Nephron progenitor cell (in vitro differentiated cells): Measurements from ENCODE around the gene MED17.
A peak's percentile ranks its signal among the peaks of the same experiment; 100 is the strongest.

Experiments
- DNase-seq: peaks from one replicate; pipeline ENCODE4 v3.0.0; 2021
- H3K27ac Mint-ChIP-seq: 2 replicates; pipeline ENCODE4 v1.8.0; 2021; ENCODE audit warnings: mild to moderate bottlenecking, moderate library complexity, mixed read lengths
- H3K27me3 Mint-ChIP-seq: 2 replicates; pipeline ENCODE4 v1.8.0; 2021; ENCODE audit warnings: mild to moderate bottlenecking, low read depth, mixed read lengths; ENCODE audit not compliant: poor library complexity
- H3K36me3 Mint-ChIP-seq: 2 replicates; pipeline ENCODE4 v1.8.0; 2021; ENCODE audit warnings: low read depth, mixed read lengths
- H3K4me1 Mint-ChIP-seq: 2 replicates; pipeline ENCODE4 v1.8.0; 2021; ENCODE audit warnings: mixed read lengths
- H3K4me3 Mint-ChIP-seq: 2 replicates; pipeline ENCODE4 v1.8.0; 2021; ENCODE audit warnings: mild to moderate bottlenecking, moderate library complexity, mixed read lengths
- H3K9me3 Mint-ChIP-seq: 2 replicates; pipeline ENCODE4 v1.8.0; 2021; ENCODE audit warnings: mild to moderate bottlenecking, moderate library complexity, mixed read lengths
- CTCF ChIP-seq: fragments of 200-600 bp; sonication (generic); IDR thresholded peaks from 2 replicates; pipeline ENCODE4 v1.5.0; 2021; ENCODE audit warnings: antibody characterized with exemption

MED17 gene

GRCh38 chr11:93813974-93814373 is 29.9 kb downstream of the MED17 start:
- no peak for TF ChIP-seq CTCF
- no peak for DNase-seq
- H3K4me3 Mint-ChIP-seq, result no peak overlapping the region
- H3K27ac Mint-ChIP-seq, result no peak overlapping the region
- H3K9me3 Mint-ChIP-seq, result no peaks in the 10 kb centered on the region
- peaks cover 71% of the 10 kb centered on the region for H3K36me3 Mint-ChIP-seq
- no peaks in the 10 kb centered on the region for H3K27me3 Mint-ChIP-seq
- peaks cover 17% of the 10 kb centered on the region for H3K4me1 Mint-ChIP-seq

GRCh38 chr11:93814966-93815633 is 31.0 kb downstream of the MED17 start:
- no peak overlapping the region for H3K4me3 Mint-ChIP-seq
- no peak for TF ChIP-seq CTCF
- no peaks in the 10 kb centered on the region for H3K9me3 Mint-ChIP-seq
- H3K36me3 Mint-ChIP-seq, result peaks cover 60% of the 10 kb centered on the region
- peaks cover 21% of the 10 kb centered on the region for H3K4me1 Mint-ChIP-seq
- peak overlapping the region; percentile 94 for H3K27ac Mint-ChIP-seq
- H3K27me3 Mint-ChIP-seq, result peaks cover 4% of the 10 kb centered on the region
- no peak for DNase-seq

GRCh38 chr11:93817426-93818348 is 33.6 kb downstream of the MED17 start:
- Mint-ChIP-seq H3K27me3 (peaks cover 4% of the 10 kb centered on the region), H3K27ac (peak overlapping the region; percentile 91), H3K4me1 (peaks cover 27% of the 10 kb centered on the region), H3K36me3 (peaks cover 35% of the 10 kb centered on the region), H3K9me3 (no peaks in the 10 kb centered on the region), H3K4me3 (no peak overlapping the region)
- TF ChIP-seq CTCF, result no peak
- no peak for DNase-seq

- no peak for TF ChIP-seq CTCF
- Mint-ChIP-seq H3K9me3 (no peaks in the 10 kb centered on the region), H3K27ac (no peak overlapping the region), H3K36me3 (peaks cover 11% of the 10 kb centered on the region), H3K4me1 (peaks cover 27% of the 10 kb centered on the region), H3K4me3 (no peak overlapping the region), H3K27me3 (peaks cover 4% of the 10 kb centered on the region)
- no peak for DNase-seq
These were observed 36.0 kb downstream of the MED17 start for GRCh38 chr11:93819966-93820695.

GRCh38 chr11:93820847-93821246 is 36.8 kb downstream of the MED17 start:
- DNase-seq, result no peak
- Mint-ChIP-seq H3K27ac (no peak overlapping the region), H3K4me3 (no peak overlapping the region), H3K36me3 (peaks cover 3% of the 10 kb centered on the region), H3K9me3 (no peaks in the 10 kb centered on the region), H3K27me3 (peaks cover 7% of the 10 kb centered on the region), H3K4me1 (peaks cover 27% of the 10 kb centered on the region)
- no peak for TF ChIP-seq CTCF
